ENCODE data around the gene RARG.

The RARG gene

DNA sequence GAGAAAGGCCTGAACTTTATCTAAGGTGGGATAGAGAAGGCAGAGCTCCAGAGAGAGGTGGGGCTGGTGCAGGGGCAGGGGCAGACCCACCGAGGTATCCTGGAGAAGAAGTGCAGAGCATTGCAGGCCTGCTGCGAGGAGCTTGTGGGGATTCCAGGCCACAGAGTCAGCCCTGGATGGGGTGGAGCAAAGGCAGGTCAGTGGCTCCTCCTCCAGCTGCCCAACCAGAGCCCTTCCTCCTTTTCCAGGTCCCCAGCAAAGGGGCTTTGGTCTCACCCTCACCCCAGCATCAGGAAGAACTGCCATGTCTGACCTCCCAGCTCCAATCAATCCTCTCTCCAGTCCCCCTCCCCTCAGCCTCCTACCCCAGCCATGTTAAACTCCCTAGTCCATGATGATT is 71.3 kb downstream of the RARG start:
- no peak for DNase-seq (ENCODE audit: extremely low read depth, low read depth)
- TF ChIP-seq, protein P1, sequence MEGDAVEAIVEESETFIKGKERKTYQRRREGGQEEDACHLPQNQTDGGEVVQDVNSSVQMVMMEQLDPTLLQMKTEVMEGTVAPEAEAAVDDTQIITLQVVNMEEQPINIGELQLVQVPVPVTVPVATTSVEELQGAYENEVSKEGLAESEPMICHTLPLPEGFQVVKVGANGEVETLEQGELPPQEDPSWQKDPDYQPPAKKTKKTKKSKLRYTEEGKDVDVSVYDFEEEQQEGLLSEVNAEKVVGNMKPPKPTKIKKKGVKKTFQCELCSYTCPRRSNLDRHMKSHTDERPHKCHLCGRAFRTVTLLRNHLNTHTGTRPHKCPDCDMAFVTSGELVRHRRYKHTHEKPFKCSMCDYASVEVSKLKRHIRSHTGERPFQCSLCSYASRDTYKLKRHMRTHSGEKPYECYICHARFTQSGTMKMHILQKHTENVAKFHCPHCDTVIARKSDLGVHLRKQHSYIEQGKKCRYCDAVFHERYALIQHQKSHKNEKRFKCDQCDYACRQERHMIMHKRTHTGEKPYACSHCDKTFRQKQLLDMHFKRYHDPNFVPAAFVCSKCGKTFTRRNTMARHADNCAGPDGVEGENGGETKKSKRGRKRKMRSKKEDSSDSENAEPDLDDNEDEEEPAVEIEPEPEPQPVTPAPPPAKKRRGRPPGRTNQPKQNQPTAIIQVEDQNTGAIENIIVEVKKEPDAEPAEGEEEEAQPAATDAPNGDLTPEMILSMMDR (IDR thresholded peaks at IDR 0.05; ENCODE audit: low read depth, low read length, missing control alignments) = no peak
- H3K4me3 ChIP-seq (replicated peaks; ENCODE audit: low read depth, low read length) = no peak overlapping the region

Measured in HFF-Myc (cell line).